A673 (cell line): ENCODE measurements around the gene TWSG1.

Experiments used
- EZH2 ChIP-seq: fragments of 200-600 bp; sonication (generic); IDR thresholded peaks from 2 replicates; pipeline ENCODE4 v1.6.1; 2017; ENCODE audit warnings: borderline replicate concordance, low read depth, mild to moderate bottlenecking, mixed read lengths, antibody characterized with exemption, low read length; ENCODE audit not compliant: poor library complexity, severe bottlenecking
- TF ChIP-seq, protein P1 (sequence below): fragments of 300-800, 200-600 bp; sonication (generic); conservative IDR thresholded peaks from 2 replicates; pipeline ENCODE4 v1.5.1; 2017; ENCODE audit warnings: low read depth, mild to moderate bottlenecking, antibody characterized with exemption, low read length, moderate library complexity, mixed read lengths

DNA sequence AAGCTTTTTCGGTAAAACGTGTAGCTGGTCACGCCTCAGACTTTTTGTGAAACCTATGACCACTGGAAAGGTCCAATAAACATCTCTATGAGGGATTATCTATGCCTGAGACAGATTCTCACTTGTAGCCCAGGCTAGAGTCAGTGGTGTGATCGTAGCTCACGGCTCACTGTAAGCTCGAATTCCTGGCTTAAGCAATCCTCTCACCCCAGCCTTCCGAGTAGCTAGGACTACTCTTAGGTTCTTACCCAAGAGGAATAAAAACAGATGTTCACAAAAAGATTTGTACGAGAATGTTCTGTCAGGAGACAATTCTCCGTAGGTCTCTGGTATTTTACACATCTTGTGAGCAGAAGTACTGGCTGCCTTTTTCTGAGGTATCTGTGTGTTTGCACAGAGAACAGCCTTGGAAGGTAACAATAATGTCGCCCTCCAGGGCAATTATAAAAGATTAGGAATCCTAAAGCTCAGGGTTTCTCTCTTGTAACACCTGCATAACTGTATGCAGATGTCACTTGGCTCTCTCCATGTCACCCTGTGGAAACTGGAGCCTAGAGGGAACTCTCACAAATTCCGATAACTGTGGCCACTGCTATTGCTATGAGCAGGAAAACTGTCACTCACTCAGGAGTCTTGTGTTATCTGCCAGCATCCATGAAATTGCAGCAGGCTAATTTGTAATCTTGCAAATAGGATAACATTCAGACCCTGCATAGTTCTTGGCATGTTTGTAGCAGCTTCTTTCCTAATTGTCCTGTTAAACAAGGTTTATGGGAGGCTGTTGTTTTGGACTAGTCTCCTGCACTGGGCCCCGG lies 115.2 kb downstream of the TWSG1 start:
- TF ChIP-seq EZH2 = no peak
- TF ChIP-seq, protein P1, sequence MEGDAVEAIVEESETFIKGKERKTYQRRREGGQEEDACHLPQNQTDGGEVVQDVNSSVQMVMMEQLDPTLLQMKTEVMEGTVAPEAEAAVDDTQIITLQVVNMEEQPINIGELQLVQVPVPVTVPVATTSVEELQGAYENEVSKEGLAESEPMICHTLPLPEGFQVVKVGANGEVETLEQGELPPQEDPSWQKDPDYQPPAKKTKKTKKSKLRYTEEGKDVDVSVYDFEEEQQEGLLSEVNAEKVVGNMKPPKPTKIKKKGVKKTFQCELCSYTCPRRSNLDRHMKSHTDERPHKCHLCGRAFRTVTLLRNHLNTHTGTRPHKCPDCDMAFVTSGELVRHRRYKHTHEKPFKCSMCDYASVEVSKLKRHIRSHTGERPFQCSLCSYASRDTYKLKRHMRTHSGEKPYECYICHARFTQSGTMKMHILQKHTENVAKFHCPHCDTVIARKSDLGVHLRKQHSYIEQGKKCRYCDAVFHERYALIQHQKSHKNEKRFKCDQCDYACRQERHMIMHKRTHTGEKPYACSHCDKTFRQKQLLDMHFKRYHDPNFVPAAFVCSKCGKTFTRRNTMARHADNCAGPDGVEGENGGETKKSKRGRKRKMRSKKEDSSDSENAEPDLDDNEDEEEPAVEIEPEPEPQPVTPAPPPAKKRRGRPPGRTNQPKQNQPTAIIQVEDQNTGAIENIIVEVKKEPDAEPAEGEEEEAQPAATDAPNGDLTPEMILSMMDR = no peak
